GM19035 (cell line): ENCODE results near the gene DNASE2.

ENCODE experiments used
- ATAC-seq: cut with Tn5 transposase; IDR thresholded peaks from one replicate; pipeline ENCODE4 v1.9.1; 2021; ENCODE audit not compliant: unreplicated experiment

Gene DNASE2

GRCh38 chr19:12836529-12836863 is 44.8 kb downstream of the DNASE2 start:
- no peak for ATAC-seq

- no peak for ATAC-seq
Observed at GRCh38 chr19:12834976-12835757, 46.1 kb downstream of the DNASE2 start.

DNA sequence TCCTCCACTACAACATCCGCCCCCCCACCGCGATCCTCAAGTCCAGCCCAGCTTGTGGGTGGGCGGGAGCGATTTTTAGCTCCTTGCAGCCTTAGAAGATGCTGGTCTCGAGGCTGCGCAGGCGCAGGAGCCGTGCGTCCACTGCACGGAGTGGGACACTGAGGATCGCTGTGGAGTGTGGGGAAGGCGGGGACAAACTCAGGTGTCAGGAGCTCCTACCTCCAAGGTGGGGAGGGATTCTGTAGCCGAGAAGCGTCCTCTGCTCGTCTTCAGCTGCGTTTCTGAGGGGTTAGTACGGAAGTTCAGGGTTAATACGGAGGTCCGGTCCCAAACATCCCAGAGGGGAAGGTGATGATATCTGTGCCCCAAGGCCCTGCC is 46.7 kb downstream of the DNASE2 start, which contains the start of gene RTBDN:
Gene RTBDN (minus strand): TSS at position 14 of the 378 bp plus-strand sequence. CDS start 4,600 bp downstream, outside the sequence.
- no peak for ATAC-seq

DNA sequence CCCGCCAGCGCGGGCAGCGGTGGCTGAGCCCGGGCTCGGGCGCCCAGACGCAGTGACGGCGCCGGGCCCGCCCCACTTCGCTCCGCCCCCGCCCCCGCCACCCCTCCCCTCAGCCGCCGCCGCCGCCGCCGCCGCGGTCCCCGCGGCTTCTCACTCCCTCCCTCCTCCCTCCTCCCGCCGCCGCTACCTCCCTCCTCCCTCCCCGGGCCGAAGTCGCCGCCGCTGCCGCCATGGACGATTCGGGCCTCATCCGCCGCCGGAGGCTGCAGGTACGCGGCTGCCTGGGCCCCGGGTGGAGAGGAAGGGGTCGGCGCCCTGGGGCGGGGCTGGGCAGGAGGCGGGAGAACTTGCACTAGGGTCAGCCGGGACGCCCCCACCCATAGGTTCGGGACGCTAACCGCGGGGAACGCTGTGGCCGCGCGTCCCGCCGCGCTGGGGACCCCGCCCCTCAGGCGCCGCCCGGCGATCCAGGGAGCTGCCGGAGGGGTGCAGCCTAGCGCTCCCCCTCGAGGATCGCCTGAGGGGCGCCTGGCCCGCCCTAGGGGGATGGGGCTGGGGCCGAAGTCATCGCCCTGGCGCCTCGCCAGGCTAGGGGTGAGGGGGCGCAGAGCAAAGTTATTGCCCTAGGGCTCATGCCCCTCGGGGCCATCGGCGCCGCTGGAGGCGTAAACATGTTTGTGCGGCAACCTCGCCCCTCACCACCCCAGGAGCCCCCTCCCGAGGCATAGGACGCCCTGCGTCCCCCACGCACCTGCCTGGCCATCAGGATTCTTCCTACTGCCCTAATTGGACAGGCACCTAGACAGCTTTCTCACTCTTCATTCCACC is 47.3 kb downstream of the DNASE2 start:
- no peak for ATAC-seq

DNA sequence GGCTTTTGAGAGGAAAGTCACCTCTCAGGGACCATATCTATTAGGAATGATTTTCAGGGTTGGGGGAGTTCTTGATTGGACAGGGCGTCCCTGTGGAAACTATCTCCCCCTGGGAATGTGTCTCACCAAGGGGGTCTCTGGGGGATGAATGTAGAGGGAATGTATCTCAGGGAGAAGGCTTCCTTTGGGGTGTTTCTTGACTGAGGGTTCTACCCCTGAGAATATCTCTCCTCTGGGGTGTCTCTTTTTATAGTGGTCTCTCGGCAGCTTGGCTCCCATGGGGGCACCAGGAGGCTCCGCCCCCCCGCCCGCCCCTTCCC is 47.9 kb downstream of the DNASE2 start:
- no peak for ATAC-seq

DNA sequence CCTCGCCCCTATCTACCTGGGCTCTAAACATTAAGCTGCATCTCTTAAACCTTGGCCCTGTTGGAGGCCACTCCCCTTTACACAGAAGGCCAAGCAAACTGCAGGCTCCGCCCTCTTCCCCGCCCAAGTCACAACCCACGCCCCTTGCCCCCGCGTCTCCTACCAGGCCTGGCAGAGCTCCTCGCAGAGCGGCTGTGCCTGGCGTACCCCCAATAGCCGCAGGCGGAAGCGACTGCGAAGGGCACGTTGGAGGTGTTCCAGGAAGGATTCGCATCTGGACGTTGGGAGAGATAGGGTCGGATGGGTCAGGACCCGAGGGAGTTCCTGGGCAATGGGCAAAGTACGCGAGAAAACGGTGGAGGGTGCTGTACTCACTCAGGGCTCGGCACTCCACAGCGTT is 52.8 kb downstream of the DNASE2 start:
- no peak for ATAC-seq

GRCh38 chr19:12825254-12826131 is 55.8 kb downstream of the DNASE2 start:
- ATAC-seq = no peak
